Colonic mucosa (tissue), 4 donors: ENCODE measurements around the gene OR4D10. TPM values are rescaled to one million over a fixed set of nuclear protein-coding genes. Genes with fewer than 3 reads are reported as not detected.

Experiments
- DNase-seq: peaks from one replicate; pipeline ENCODE4 v3.0.0-alpha.2; 2020
- H3K27ac ChIP-seq: fragments of 200-600 bp; one replicate; pipeline ENCODE4 v1.8.0; 2021
- H3K27me3 ChIP-seq: fragments of 200-600 bp; one replicate; pipeline ENCODE4 v1.8.0; 2021
- H3K36me3 ChIP-seq: fragments of 200-600 bp; one replicate; pipeline ENCODE4 v1.8.0; 2021
- H3K4me1 ChIP-seq: fragments of 200-600 bp; one replicate; pipeline ENCODE4 v1.8.0; 2021; ENCODE audit warnings: mild to moderate bottlenecking
- H3K4me3 ChIP-seq: fragments of 200-600 bp; one replicate; pipeline ENCODE4 v1.8.0; 2021
- H3K9ac ChIP-seq, 2 donors: one replicate each; pipeline ENCODE4 v1.7.0; 2013; ENCODE audit warnings: control low read depth in 2 of 2, low read depth in 2 of 2, low read length in 2 of 2
- H3K9me3 ChIP-seq: fragments of 200-600 bp; one replicate; pipeline ENCODE4 v1.8.0; 2021
- CTCF ChIP-seq: fragments of 200-600 bp; IDR thresholded peaks from one replicate; pipeline ENCODE4 v1.8.0; 2022; ENCODE audit warnings: antibody characterized with exemption, mild to moderate bottlenecking
- intact Hi-C: fragments of 100-400 bp; cut with DNase I; formaldehyde crosslinking; loops from one replicate; pipeline ENCODE4 v1.14.1; 2022
- total RNA-seq, 2 donors: library from RNA; stranded (reverse); fragmentation: NEBNext Ultra II Directional in 1 of 2; extraction: Animal tissue kit (Norgen Biotek cat#: 25700) in 1 of 2; gene quantifications; one replicate each; pipeline ENCODE4 v1.2.1, GENCODE V29; 2021
- donor health status: healthy.
- donor health status: DM: no; HTN: no; CAD: no.
- donor health status: DM: no; HTN: no; CAD: no.

The OR4D10 gene
- total RNA-seq, result not detected

- no peak within 1 kb of the TSS for H3K4me3 ChIP-seq
- H3K9me3 ChIP-seq, result no peaks in the 10 kb centered on the region
- no peaks in the 10 kb centered on the region for H3K36me3 ChIP-seq
- TF ChIP-seq CTCF, result no peak
- no peaks in the 10 kb centered on the region for H3K27me3 ChIP-seq
- H3K9ac ChIP-seq, result no peak within 1 kb of the TSS
- no peak for DNase-seq
- H3K27ac ChIP-seq, result no peak within 1 kb of the TSS
- intact Hi-C loops, result no loop called here
- no peaks in the 10 kb centered on the region for H3K4me1 ChIP-seq
Measured at GRCh38 chr11:59473015-59473414, at the start of gene OR4D10. Gene OR4D10, plus strand, starts transcription at chr11:59473315. Its CDS starts 4,115 bp downstream, at chr11:59477430.

DNA sequence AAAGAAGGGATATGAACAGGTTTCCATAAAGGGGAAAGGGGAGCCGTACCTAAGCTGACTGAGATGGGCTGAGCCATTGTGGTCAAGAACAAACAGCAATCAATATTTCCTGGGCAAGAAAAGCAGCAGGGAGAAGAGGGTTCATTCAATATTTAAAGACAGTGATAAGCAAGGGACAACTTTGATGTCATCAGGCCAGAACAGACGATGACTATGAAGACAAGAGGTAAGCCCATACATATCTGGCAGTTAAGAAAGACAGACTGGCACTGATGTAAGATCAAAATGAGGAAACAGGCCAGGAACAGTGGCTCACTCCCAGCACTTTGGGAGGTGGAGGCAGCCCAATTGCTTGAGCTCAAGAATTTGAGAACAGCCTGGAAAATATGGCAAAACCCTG is 49.3 kb upstream of the OR4D10 start:
- no peak for TF ChIP-seq CTCF
- no peak for DNase-seq
- H3K9ac ChIP-seq, result no peak overlapping the region
- no peaks in the 10 kb centered on the region for H3K36me3 ChIP-seq
- H3K4me3 ChIP-seq, result no peak overlapping the region
- no peaks in the 10 kb centered on the region for H3K9me3 ChIP-seq
- H3K27ac ChIP-seq, result no peak overlapping the region
- intact Hi-C loops, result loop anchor here (10.0 kb wide), 1 partner anchor 139 kb away; no protein-coding TSS in a partner anchor
- no peaks in the 10 kb centered on the region for H3K4me1 ChIP-seq
- H3K27me3 ChIP-seq, result no peaks in the 10 kb centered on the region

- Histone ChIP-seq H3K9ac (no peak overlapping the region), H3K4me3 (no peak overlapping the region), H3K27ac (no peak overlapping the region), H3K36me3 (no peaks in the 10 kb centered on the region), H3K27me3 (no peaks in the 10 kb centered on the region), H3K4me1 (no peaks in the 10 kb centered on the region), H3K9me3 (no peaks in the 10 kb centered on the region)
- no peak for DNase-seq
- TF ChIP-seq CTCF, result no peak
- intact Hi-C loops, result loop anchor here (10.0 kb wide), 1 partner anchor 140 kb away; no protein-coding TSS in a partner anchor
Measured at GRCh38 chr11:59425131-59425530, 48.0 kb upstream of the OR4D10 start.

- Histone ChIP-seq H3K27me3 (no peaks in the 10 kb centered on the region), H3K9ac (no peak within 1 kb of the TSS), H3K9me3 (no peaks in the 10 kb centered on the region), H3K27ac (no peak within 1 kb of the TSS), H3K36me3 (no peaks in the 10 kb centered on the region), H3K4me3 (no peak within 1 kb of the TSS), H3K4me1 (no peaks in the 10 kb centered on the region)
- no peak for TF ChIP-seq CTCF
- no peak for DNase-seq
- intact Hi-C loops, result loop anchor here (10.0 kb wide), 1 partner anchor 142 kb away; no protein-coding TSS in a partner anchor
Measured at GRCh38 chr11:59426361-59427067, 46.6 kb upstream of the OR4D10 start, which contains the start of gene OR5A2. Gene OR5A2, minus strand, starts transcription at chr11:59426413. Its CDS starts 3,460 bp downstream, at chr11:59422953.

GRCh38 chr11:59427068-59427382 is 46.1 kb upstream of the OR4D10 start:
- H3K36me3 ChIP-seq, result no peaks in the 10 kb centered on the region
- no peak overlapping the region for H3K4me3 ChIP-seq
- no peak for TF ChIP-seq CTCF
- intact Hi-C loops, result loop anchor here (10.0 kb wide), 1 partner anchor 142 kb away; no protein-coding TSS in a partner anchor
- no peak overlapping the region for H3K27ac ChIP-seq
- no peaks in the 10 kb centered on the region for H3K9me3 ChIP-seq
- no peak for DNase-seq
- no peaks in the 10 kb centered on the region for H3K4me1 ChIP-seq
- H3K9ac ChIP-seq, result no peak overlapping the region
- H3K27me3 ChIP-seq, result no peaks in the 10 kb centered on the region
